Activated T-helper 9 cell treated with anti-CD3 and anti-CD28 coated beads, Interleukin-2, amount 50 U/mL, for 16 hours (primary cell): ENCODE measurements around the gene TPST1.
"Not testable (repeated sequence)": the region's sequence is repeated elsewhere in the genome, so short reads cannot be mapped to it uniquely, and the experiment has no call there.

ENCODE experiments used
- DNase-seq: peaks from one replicate; pipeline ENCODE4 v3.0.0-alpha.2; 2020; ENCODE audit warnings: low read depth

Gene TPST1

GRCh38 chr7:66333443-66333842 lies 128.3 kb downstream of the TPST1 start:
- DNase-seq: no peak

- no peak for DNase-seq
Observed at GRCh38 chr7:66335318-66335717, 130.2 kb downstream of the TPST1 start.

- DNase-seq: no peak
Observed at GRCh38 chr7:66336760-66337159, 131.6 kb downstream of the TPST1 start.

- DNase-seq: no peak
Observed at GRCh38 chr7:66339141-66339540, 134.0 kb downstream of the TPST1 start.

- no peak for DNase-seq
Observed at GRCh38 chr7:66344166-66344565, 139.0 kb downstream of the TPST1 start.

GRCh38 chr7:66348531-66348930 lies 143.4 kb downstream of the TPST1 start:
- no peak for DNase-seq

- DNase-seq: no peak
Observed at GRCh38 chr7:66348959-66349358, 143.8 kb downstream of the TPST1 start.

GRCh38 chr7:66352071-66352470 lies 146.9 kb downstream of the TPST1 start:
- no peak for DNase-seq

- no peak for DNase-seq
Observed at GRCh38 chr7:66353547-66353946, 148.4 kb downstream of the TPST1 start.

GRCh38 chr7:66355756-66356155 lies 150.6 kb downstream of the TPST1 start:
- no peak for DNase-seq

GRCh38 chr7:66356277-66356721 lies 151.2 kb downstream of the TPST1 start:
- DNase-seq: no peak

GRCh38 chr7:66357087-66357486 lies 152.0 kb downstream of the TPST1 start:
- no peak for DNase-seq

GRCh38 chr7:66359656-66360211 lies 154.6 kb downstream of the TPST1 start:
- no peak for DNase-seq

GRCh38 chr7:66362136-66362535 lies 157.0 kb downstream of the TPST1 start:
- no peak for DNase-seq

- no peak for DNase-seq
Observed at GRCh38 chr7:66363635-66364034, 158.5 kb downstream of the TPST1 start.

GRCh38 chr7:66365031-66365430 lies 159.9 kb downstream of the TPST1 start:
- DNase-seq: not testable (repeated sequence)

GRCh38 chr7:66371096-66371824 lies 166.1 kb downstream of the TPST1 start:
- no peak for DNase-seq

GRCh38 chr7:66374141-66374840 lies 169.2 kb downstream of the TPST1 start:
- DNase-seq: not testable (repeated sequence)

- no peak for DNase-seq
Observed at GRCh38 chr7:66376264-66376945, 171.3 kb downstream of the TPST1 start.

GRCh38 chr7:66377045-66377444 lies 171.9 kb downstream of the TPST1 start:
- DNase-seq: no peak

- DNase-seq: no peak
Observed at GRCh38 chr7:66377714-66378113, 172.6 kb downstream of the TPST1 start.

- DNase-seq: no peak
Observed at GRCh38 chr7:66379542-66380160, 174.5 kb downstream of the TPST1 start.
